Erythroblast (primary cell): ENCODE data around the gene CYP2C18.
"Not testable (repeated sequence)": the region's sequence is repeated elsewhere in the genome, so short reads cannot be mapped to it uniquely, and the experiment has no call there.

Source experiments
- GATA1 ChIP-seq: IDR thresholded peaks from 2 replicates; pipeline ENCODE4 v1.6.1; 2011; ENCODE audit warnings: low read depth, mild to moderate bottlenecking, control low read depth, low read length, moderate library complexity
- POLR2A ChIP-seq: IDR thresholded peaks from 2 replicates; pipeline ENCODE4 v1.6.1; 2011; ENCODE audit warnings: mild to moderate bottlenecking, low read length

DNA sequence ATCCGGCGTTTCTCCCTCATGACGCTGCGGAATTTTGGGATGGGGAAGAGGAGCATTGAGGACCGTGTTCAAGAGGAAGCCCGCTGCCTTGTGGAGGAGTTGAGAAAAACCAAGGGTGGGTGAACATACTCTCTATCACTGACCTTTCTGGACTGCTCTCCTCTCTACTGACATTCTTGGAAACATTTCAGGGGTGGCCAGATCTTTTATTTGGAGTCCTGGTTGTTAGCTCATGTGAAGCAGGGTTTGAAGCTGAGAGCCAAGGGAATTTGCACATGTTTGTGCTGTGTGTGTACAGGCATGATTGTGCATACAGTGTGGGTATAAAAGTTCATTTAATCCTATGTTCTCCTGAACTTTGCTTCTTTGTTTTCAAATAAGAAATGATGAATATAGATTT lies 91.9 kb downstream of the CYP2C18 start:
- not testable (repeated sequence) for TF ChIP-seq POLR2A, GATA1
